ENCODE results near the gene RBBP5. TPM values are rescaled to one million over a fixed set of nuclear protein-coding genes. Genes with fewer than 3 reads are reported as not detected.

Gene RBBP5
- total RNA-seq, 6 experiments from 2014 or later, result 13.6 to 16.2 (median 15.8) TPM

GRCh38 chr1:205109711-205110110 is 12.1 kb downstream of the RBBP5 start:
- no peak overlapping the region for H3K4me3 Mint-ChIP-seq

GRCh38 chr1:205109269-205109668 is 12.5 kb downstream of the RBBP5 start:
- Mint-ChIP-seq H3K27me3 (ENCODE audit: insufficient read depth) (no peaks in the 10 kb centered on the region), H3K4me1 (ENCODE audit: low read depth) (no peaks in the 10 kb centered on the region), H3K4me3 (no peak overlapping the region), H3K36me3 (ENCODE audit: low read depth) (peaks cover 13% of the 10 kb centered on the region), H3K27ac (no peak overlapping the region), H3K9me3 (no peaks in the 10 kb centered on the region)
- DNase-seq, result no peak
- TF ChIP-seq CTCF (IDR thresholded peaks at IDR 0.05), result no peak

More at GRCh38 chr1:205109711-205110110, 12.1 kb downstream of the RBBP5 start:
- TF ChIP-seq CTCF (IDR thresholded peaks at IDR 0.05), result no peak
- Mint-ChIP-seq H3K4me1 (ENCODE audit: low read depth) (no peaks in the 10 kb centered on the region), H3K36me3 (ENCODE audit: low read depth) (peaks cover 13% of the 10 kb centered on the region), H3K9me3 (no peaks in the 10 kb centered on the region), H3K27me3 (ENCODE audit: insufficient read depth) (no peaks in the 10 kb centered on the region), H3K27ac (no peak overlapping the region)
- DNase-seq, result no peak

- Mint-ChIP-seq H3K4me1 (ENCODE audit: low read depth) (no peaks in the 10 kb centered on the region), H3K27me3 (ENCODE audit: insufficient read depth) (no peaks in the 10 kb centered on the region), H3K4me3 (no peak overlapping the region), H3K27ac (no peak overlapping the region; the same call in 1 of the 2 replicates), H3K9me3 (no peaks in the 10 kb centered on the region), H3K36me3 (ENCODE audit: low read depth) (peaks cover 13% of the 10 kb centered on the region)
- no peak for TF ChIP-seq CTCF (IDR thresholded peaks at IDR 0.05)
- DNase-seq, result no peak
Measured at GRCh38 chr1:205108464-205108863, 13.3 kb downstream of the RBBP5 start.

GRCh38 chr1:205107327-205107726 is 14.5 kb downstream of the RBBP5 start:
- Mint-ChIP-seq H3K27ac (no peak overlapping the region), H3K4me1 (ENCODE audit: low read depth) (no peaks in the 10 kb centered on the region), H3K36me3 (ENCODE audit: low read depth) (peaks cover 16% of the 10 kb centered on the region), H3K9me3 (no peaks in the 10 kb centered on the region), H3K4me3 (no peak overlapping the region), H3K27me3 (ENCODE audit: insufficient read depth) (no peaks in the 10 kb centered on the region)
- TF ChIP-seq CTCF (IDR thresholded peaks at IDR 0.05), result no peak
- DNase-seq, result no peak

- TF ChIP-seq CTCF (IDR thresholded peaks at IDR 0.05), result no peak
- DNase-seq, result no peak
- Mint-ChIP-seq H3K27me3 (ENCODE audit: insufficient read depth) (no peaks in the 10 kb centered on the region; the same call in 1 of the 2 replicates), H3K4me1 (ENCODE audit: low read depth) (0 out of 2 replicates have a peak, but pooled peaks cover 6% of the 10 kb centered on the region), H3K4me3 (no peak overlapping the region), H3K36me3 (ENCODE audit: low read depth) (peaks cover 32% of the 10 kb centered on the region), H3K9me3 (no peaks in the 10 kb centered on the region), H3K27ac (no peak overlapping the region)
Measured at GRCh38 chr1:205102404-205102803, 19.4 kb downstream of the RBBP5 start.

GRCh38 chr1:205098242-205098641 is 23.5 kb downstream of the RBBP5 start:
- Mint-ChIP-seq H3K27me3 (ENCODE audit: insufficient read depth) (no peaks in the 10 kb centered on the region; the same call in 1 of the 2 replicates), H3K4me3 (no peak overlapping the region), H3K4me1 (ENCODE audit: low read depth) (0 out of 2 replicates have a peak, but pooled peaks cover 10% of the 10 kb centered on the region), H3K36me3 (ENCODE audit: low read depth) (peaks cover 35% of the 10 kb centered on the region), H3K9me3 (no peaks in the 10 kb centered on the region), H3K27ac (no peak overlapping the region)
- no peak for TF ChIP-seq CTCF (IDR thresholded peaks at IDR 0.05)
- no peak for DNase-seq

Data from HFFc6 (cell line).